Measurements from ENCODE around the gene ZNF91.
A peak's percentile ranks its signal among the peaks of the same experiment; 100 is the strongest.

Gene ZNF91

DNA sequence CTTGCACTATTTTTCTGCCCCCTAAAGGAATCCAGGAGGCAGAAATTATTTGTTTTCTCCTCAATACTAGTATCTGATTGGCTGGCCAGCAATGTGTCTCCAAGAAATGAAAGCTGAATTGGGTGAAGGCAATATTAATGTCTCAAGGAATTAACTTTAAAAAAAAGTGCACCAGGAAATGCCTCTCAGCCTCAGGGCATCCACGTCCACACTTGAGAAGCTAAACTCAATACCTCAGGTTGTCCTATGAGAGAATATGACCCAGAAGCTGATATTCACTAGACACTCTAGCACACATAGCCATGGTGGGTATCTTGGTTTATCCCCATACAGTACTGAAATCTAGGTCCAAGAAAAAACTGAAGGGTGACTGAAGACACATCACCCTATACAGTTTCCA is 2.1 kb downstream of the ZNF91 start:
- no peak overlapping the region for H3K23ac ChIP-seq (ENCODE audit: low read length in 2 of 2)
- WGBS, result 100% methylated on average over 1 of the region's 1 CpG

DNA sequence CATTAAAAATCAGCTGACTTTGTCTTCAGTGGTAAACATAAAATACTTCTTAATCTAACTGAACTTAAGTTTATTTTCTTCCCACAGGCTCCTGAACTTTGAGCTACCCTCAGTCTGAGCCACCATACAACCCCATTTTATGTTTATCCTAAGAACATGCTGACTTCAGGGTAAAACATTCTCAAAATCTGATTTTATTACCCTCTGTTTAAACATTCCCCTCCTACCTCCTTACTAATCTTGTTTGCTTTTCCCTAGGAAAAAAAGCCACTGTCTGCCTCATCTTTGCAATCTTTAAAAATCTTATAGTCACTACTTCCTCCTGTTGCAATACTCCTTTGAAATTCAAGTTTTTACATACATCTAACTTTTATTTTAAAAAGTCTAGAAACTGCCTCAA is 4.0 kb downstream of the ZNF91 start:
- H3K4me2 ChIP-seq (ENCODE audit: low read length, poor library complexity, severe bottlenecking), result no peak overlapping the region
- peaks cover 5% of the 10 kb centered on the region for H3K79me1 ChIP-seq (replicated peaks; ENCODE audit: low read length, poor library complexity, severe bottlenecking)
- H2BK5ac ChIP-seq (ENCODE audit: low read depth, low read length, poor library complexity, severe bottlenecking), result no peak overlapping the region
- H3K27me3 ChIP-seq (ENCODE audit: control insufficient read depth in 1 of 2, insufficient read depth in 1 of 2, low read length in 2 of 2), result no peaks in the 10 kb centered on the region
- H2BK15ac ChIP-seq (ENCODE audit: low read depth, poor library complexity, severe bottlenecking), result no peak overlapping the region
- H2BK12ac ChIP-seq (ENCODE audit: low read length in 2 of 2), result no peak overlapping the region
- H3K9me3 ChIP-seq (ENCODE audit: control insufficient read depth, low read length), result peaks cover 72% of the 10 kb centered on the region
- H2BK120ac ChIP-seq (ENCODE audit: low read depth, low read length), result no peak overlapping the region
- no peak overlapping the region for H3K4ac ChIP-seq (ENCODE audit: low read depth in 1 of 2, low read length in 2 of 2)
- DNase-seq, result no peak
- H3K23ac ChIP-seq (ENCODE audit: low read length in 2 of 2), result no peak overlapping the region
- no peak overlapping the region for H3K9ac ChIP-seq (ENCODE audit: low read length)
- no peak overlapping the region for H3K4me3 ChIP-seq (ENCODE audit: insufficient read depth in 1 of 2, low read depth in 1 of 2, low read length in 2 of 2)
- H4K8ac ChIP-seq (ENCODE audit: low read length), result no peak overlapping the region
- no peak overlapping the region for H3K14ac ChIP-seq (ENCODE audit: low read length in 2 of 2)
- H2AK5ac ChIP-seq (ENCODE audit: low read length, severe bottlenecking), result no peak overlapping the region
- no peak overlapping the region for H2AFZ ChIP-seq (ENCODE audit: low read depth, low read length)
- no peak overlapping the region for H4K91ac ChIP-seq (ENCODE audit: low read length)
- peaks cover 37 to 64% of the 10 kb centered on the region in 2 experiments for H3K36me3 ChIP-seq (ENCODE audit: control insufficient read depth in 1 of 2, insufficient read depth in 2 of 2, low read depth in 1 of 2, low read length in 2 of 2)
- H3K27ac ChIP-seq (ENCODE audit: low read length, poor library complexity, severe bottlenecking), result no peak overlapping the region
- H3K18ac ChIP-seq (ENCODE audit: low read depth in 1 of 2, low read length in 2 of 2), result no peak overlapping the region
- no peaks in the 10 kb centered on the region for H3K4me1 ChIP-seq (ENCODE audit: control insufficient read depth, insufficient read depth, low read depth, low read length)

More for the DNA sequence above, 2.1 kb downstream of the ZNF91 start:
- Histone ChIP-seq H2BK12ac (ENCODE audit: low read length in 2 of 2) (no peak overlapping the region), H2BK5ac (ENCODE audit: low read depth, low read length, poor library complexity, severe bottlenecking) (no peak overlapping the region), H3K4me1 (ENCODE audit: control insufficient read depth, insufficient read depth, low read depth, low read length) (no peaks in the 10 kb centered on the region), H3K27me3 (ENCODE audit: control insufficient read depth in 1 of 2, insufficient read depth in 1 of 2, low read length in 2 of 2) (no peaks in the 10 kb centered on the region), H3K14ac (ENCODE audit: low read length in 2 of 2) (no peak overlapping the region), H3K36me3 (ENCODE audit: control insufficient read depth in 1 of 2, insufficient read depth in 2 of 2, low read depth in 1 of 2, low read length in 2 of 2) (peaks cover 28 to 46% of the 10 kb centered on the region in 2 experiments), H4K8ac (ENCODE audit: low read length) (no peak overlapping the region), H3K9me3 (ENCODE audit: control insufficient read depth, low read length) (peaks cover 55% of the 10 kb centered on the region), H3K4me2 (ENCODE audit: low read length, poor library complexity, severe bottlenecking) (no peak overlapping the region), H2BK120ac (ENCODE audit: low read depth, low read length) (no peak overlapping the region), H2AK5ac (ENCODE audit: low read length, severe bottlenecking) (no peak overlapping the region), H2AFZ (ENCODE audit: low read depth, low read length) (no peak overlapping the region), H3K27ac (ENCODE audit: low read length, poor library complexity, severe bottlenecking) (peak overlapping the region; percentile 20), H3K79me1 (replicated peaks; ENCODE audit: low read length, poor library complexity, severe bottlenecking) (peaks cover 5% of the 10 kb centered on the region), H3K9ac (ENCODE audit: low read length) (no peak overlapping the region), H3K4ac (ENCODE audit: low read depth in 1 of 2, low read length in 2 of 2) (no peak overlapping the region), H3K18ac (ENCODE audit: low read depth in 1 of 2, low read length in 2 of 2) (no peak overlapping the region), H2BK15ac (ENCODE audit: low read depth, poor library complexity, severe bottlenecking) (no peak overlapping the region), H3K4me3 (ENCODE audit: insufficient read depth in 1 of 2, low read depth in 1 of 2, low read length in 2 of 2) (peak overlapping the region in 1 of 2 experiments; percentile 96), H4K91ac (ENCODE audit: low read length) (no peak overlapping the region)
- DNase-seq, result no peak

DNA sequence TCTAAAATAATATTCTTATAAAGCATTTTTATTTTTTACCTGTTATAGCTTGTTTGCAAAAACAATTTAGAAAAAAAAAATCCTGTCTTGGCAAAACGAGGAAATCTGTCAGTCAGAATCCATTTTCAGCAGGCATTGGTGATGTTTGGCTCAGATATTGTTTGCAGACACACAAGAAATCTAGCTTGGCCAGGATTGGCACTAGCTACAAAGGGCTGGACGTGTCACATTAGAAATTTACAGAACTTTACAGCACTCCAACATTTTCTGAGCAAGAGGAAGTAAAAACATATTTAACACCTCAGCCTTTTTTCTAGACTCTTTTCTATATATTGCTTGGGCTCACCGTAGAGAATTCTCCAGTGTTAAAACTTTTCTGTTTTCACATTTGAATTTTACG is 9.9 kb downstream of the ZNF91 start:
- Histone ChIP-seq H3K4me3 (ENCODE audit: insufficient read depth in 1 of 2, low read depth in 1 of 2, low read length in 2 of 2) (peak overlapping the region in 1 of 2 experiments; percentile 51), H3K4me1 (ENCODE audit: control insufficient read depth, insufficient read depth, low read depth, low read length) (no peaks in the 10 kb centered on the region), H3K18ac (ENCODE audit: low read depth in 1 of 2, low read length in 2 of 2) (no peak overlapping the region), H3K23ac (ENCODE audit: low read length in 2 of 2) (no peak overlapping the region), H4K91ac (ENCODE audit: low read length) (no peak overlapping the region), H2AK5ac (ENCODE audit: low read length, severe bottlenecking) (no peak overlapping the region), H3K27me3 (ENCODE audit: control insufficient read depth in 1 of 2, insufficient read depth in 1 of 2, low read length in 2 of 2) (no peaks in the 10 kb centered on the region), H2BK5ac (ENCODE audit: low read depth, low read length, poor library complexity, severe bottlenecking) (no peak overlapping the region), H3K27ac (ENCODE audit: low read length, poor library complexity, severe bottlenecking) (no peak overlapping the region), H2BK12ac (ENCODE audit: low read length in 2 of 2) (no peak overlapping the region), H3K4me2 (ENCODE audit: low read length, poor library complexity, severe bottlenecking) (no peak overlapping the region), H3K14ac (ENCODE audit: low read length in 2 of 2) (no peak overlapping the region), H3K9me3 (ENCODE audit: control insufficient read depth, low read length) (peaks cover 98% of the 10 kb centered on the region), H2BK15ac (ENCODE audit: low read depth, poor library complexity, severe bottlenecking) (no peak overlapping the region), H3K9ac (ENCODE audit: low read length) (no peak overlapping the region), H2BK120ac (ENCODE audit: low read depth, low read length) (no peak overlapping the region), H4K8ac (ENCODE audit: low read length) (no peak overlapping the region), H3K36me3 (ENCODE audit: control insufficient read depth in 1 of 2, insufficient read depth in 2 of 2, low read depth in 1 of 2, low read length in 2 of 2) (peaks cover 50 to 94% of the 10 kb centered on the region in 2 experiments), H3K4ac (ENCODE audit: low read depth in 1 of 2, low read length in 2 of 2) (no peak overlapping the region), H3K79me1 (replicated peaks; ENCODE audit: low read length, poor library complexity, severe bottlenecking) (peaks cover 12% of the 10 kb centered on the region), H2AFZ (ENCODE audit: low read depth, low read length) (no peak overlapping the region)
- no peak for DNase-seq
- WGBS, result 98% methylated on average over 3 of the region's 4 CpGs

DNA sequence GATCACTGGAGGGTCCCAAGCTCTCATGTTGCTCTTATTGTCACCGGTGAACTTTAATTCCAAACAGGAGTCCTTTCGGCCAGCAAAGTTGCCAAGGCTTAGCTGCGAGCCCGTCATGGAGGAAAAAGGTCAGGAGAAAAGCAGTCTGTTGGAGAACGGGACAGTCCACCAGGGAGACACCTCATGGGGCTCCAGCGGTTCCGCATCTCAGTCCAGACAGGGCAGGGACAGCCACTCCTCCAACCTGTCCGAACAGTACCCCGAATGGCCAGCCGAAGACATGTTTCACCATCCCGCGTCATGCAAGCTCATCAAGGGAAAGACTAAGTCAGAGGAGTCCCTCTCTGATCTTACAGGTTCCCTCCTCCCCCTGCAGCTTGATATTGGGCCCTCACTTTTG is 10.4 kb downstream of the ZNF91 start:
- Histone ChIP-seq H3K27me3 (ENCODE audit: control insufficient read depth in 1 of 2, insufficient read depth in 1 of 2, low read length in 2 of 2) (no peaks in the 10 kb centered on the region), H2BK15ac (ENCODE audit: low read depth, poor library complexity, severe bottlenecking) (no peak overlapping the region), H3K23ac (ENCODE audit: low read length in 2 of 2) (no peak overlapping the region), H3K4me3 (ENCODE audit: insufficient read depth in 1 of 2, low read depth in 1 of 2, low read length in 2 of 2) (peak overlapping the region in 1 of 2 experiments; percentile 51), H3K9ac (ENCODE audit: low read length) (no peak overlapping the region), H3K4me1 (ENCODE audit: control insufficient read depth, insufficient read depth, low read depth, low read length) (no peaks in the 10 kb centered on the region), H3K4ac (ENCODE audit: low read depth in 1 of 2, low read length in 2 of 2) (no peak overlapping the region), H4K8ac (ENCODE audit: low read length) (no peak overlapping the region), H2BK5ac (ENCODE audit: low read depth, low read length, poor library complexity, severe bottlenecking) (no peak overlapping the region), H2BK120ac (ENCODE audit: low read depth, low read length) (no peak overlapping the region), H3K79me1 (replicated peaks; ENCODE audit: low read length, poor library complexity, severe bottlenecking) (peaks cover 12% of the 10 kb centered on the region), H3K36me3 (ENCODE audit: control insufficient read depth in 1 of 2, insufficient read depth in 2 of 2, low read depth in 1 of 2, low read length in 2 of 2) (peaks cover 50 to 96% of the 10 kb centered on the region in 2 experiments), H2AFZ (ENCODE audit: low read depth, low read length) (no peak overlapping the region), H3K18ac (ENCODE audit: low read depth in 1 of 2, low read length in 2 of 2) (no peak overlapping the region), H4K91ac (ENCODE audit: low read length) (no peak overlapping the region), H2BK12ac (ENCODE audit: low read length in 2 of 2) (no peak overlapping the region), H3K14ac (ENCODE audit: low read length in 2 of 2) (no peak overlapping the region), H3K9me3 (ENCODE audit: control insufficient read depth, low read length) (peaks cover 98% of the 10 kb centered on the region), H3K27ac (ENCODE audit: low read length, poor library complexity, severe bottlenecking) (no peak overlapping the region), H3K4me2 (ENCODE audit: low read length, poor library complexity, severe bottlenecking) (no peak overlapping the region), H2AK5ac (ENCODE audit: low read length, severe bottlenecking) (no peak overlapping the region)
- no peak for DNase-seq
- 97% methylated on average over 12 of the region's 12 CpGs for WGBS

Measured in mesenchymal stem cell (in vitro differentiated cells and primary cell).